Heart left ventricle (tissue), 16 donors: Measurements from ENCODE around the gene IL26. TPM values are rescaled to one million over a fixed set of nuclear protein-coding genes. Genes with fewer than 3 reads are reported as not detected.

Source experiments
- ATAC-seq, 4 donors: fragments of 200-7000 bp; cut with Tn5 transposase; one replicate each; pipeline ENCODE4 v1.9.1; 2020 to 2022; ENCODE audit warnings: moderate library complexity in 4 of 4, mild to moderate bottlenecking in 3 of 4, moderate number of reproducible peaks in 1 of 4
- DNase-seq, 5 donors: peaks; one replicate each; pipeline ENCODE4 v3.0.0-alpha.2; 2020
- H3K27ac ChIP-seq, 12 donors: fragments of 200-600 bp; sonication (generic) in 4 of 12; one replicate each; pipeline versions ENCODE4 v1.5.0 to v1.8.0; 2016 to 2022; ENCODE audit warnings: mild to moderate bottlenecking in 2 of 12
- H3K27me3 ChIP-seq, 9 donors: fragments of 200-600 bp; sonication (generic) in 2 of 9; one replicate each; pipeline versions ENCODE4 v1.5.1 to v1.8.0; 2016 to 2022; ENCODE audit warnings: mild to moderate bottlenecking in 3 of 9
- H3K36me3 ChIP-seq, 9 donors: fragments of 200-600 bp; sonication (generic) in 2 of 9; one replicate each; pipeline versions ENCODE4 v1.5.0 to v1.8.0; 2018 to 2022; ENCODE audit warnings: mild to moderate bottlenecking in 2 of 9
- H3K4me1 ChIP-seq, 12 donors: fragments of 200-600 bp; sonication (generic) in 4 of 12; one replicate each; pipeline versions ENCODE4 v1.5.0 to v1.8.0; 2016 to 2022; ENCODE audit warnings: mild to moderate bottlenecking in 3 of 12
- H3K4me3 ChIP-seq, 12 donors: fragments of 200-600 bp; sonication (generic) in 4 of 12; one replicate each; pipeline versions ENCODE4 v1.5.0 to v1.8.0; 2017 to 2022; ENCODE audit warnings: mild to moderate bottlenecking in 9 of 12, moderate library complexity in 4 of 12
- H3K9me3 ChIP-seq, 12 donors: fragments of 200-600 bp; sonication (generic) in 4 of 12; one replicate each; pipeline versions ENCODE4 v1.5.0 to v1.8.0; 2016 to 2022; ENCODE audit warnings: mild to moderate bottlenecking in 1 of 12
- POLR2A ChIP-seq, 2 donors: fragments of 450-650 bp; IDR thresholded peaks; one replicate each; pipeline ENCODE4 v1.6.1; 2017; ENCODE audit warnings: antibody characterized with exemption in 2 of 2, mild to moderate bottlenecking in 2 of 2, moderate library complexity in 2 of 2
- WGBS, 4 donors: extraction: QIAGEN DNeasy Blood & Tissue Kit in 2 of 4; methylation state at CpG; one replicate each; pipeline versions ENCODE4 v1.1.5 to v1.1.7; 2013 to 2018; 5-methylcytosine and 5-hydroxymethylcytosine counted together
- intact Hi-C, 10 donors: fragments of 100-400 bp; cut with DNase I; formaldehyde crosslinking; loops; one replicate each; pipeline versions ENCODE4 v1.11.1 to v1.14.2; 2022
- polyA plus RNA-seq, 2 donors: library from polyadenylated mRNA; stranded (reverse); fragments of 200-250 nt; gene quantifications; one replicate each; pipeline ENCODE4 v1.2.3, GENCODE V29; 2013
- total RNA-seq, 9 donors: library from RNA; depleted of rRNA in 2 of 9; stranded (reverse); fragments of >200 nt in 2 of 9; fragmentation: NEBNext Ultra II Directional in 3 of 9; extraction: Animal tissue kit (Norgen Biotek cat#: 25700) in 3 of 9; gene quantifications; one replicate each; pipeline versions ENCODE4 v1.1.0 to v1.2.4, GENCODE V29; 2016 to 2023
- TF ChIP-seq, protein P1 (sequence below), 12 donors: fragments of 200-600 bp; sonication (generic) in 4 of 12; IDR thresholded peaks; one replicate each; pipeline versions ENCODE4 v1.5.0 to v1.8.0; 2018 to 2022; ENCODE audit warnings: antibody characterized with exemption in 12 of 12, mild to moderate bottlenecking in 5 of 12
- donor health status: ischemic (EF 13 %, LVEDD 7.1; RV severe dilation, severe dysfunction).
- donor health status: healthy with polysubstance abuse.
- donor health status: DM: no; HTN: yes; CAD: no.
- donor health status: DM: no; HTN: no; CAD: no.
- donor health status: ischemic (EF 25% LVEDD 6.9; RV normal size, moderate dysfunction).
- donor health status: ischemic (EF 25% LVEDD 5.7; RV mildly dilated, moderate dysfunction).
- donor health status: healthy.
- donor health status: DM: yes; HTN: yes; CAD: no.
- donor health status: ischemic (EF 35%, LVEDD 5.7; RV mildly dilated, moderate dysfunction).
- donor health status: nonischemic (EF 11% LVEDD 7.7; RV severe dilation, severe dysfunction).
- donor health status: DM: yes; HTN: yes; CAD: no.
- donor health status: PGD.
- donor health status: ischemic (EF 29% LVEDD 5.4; RV normal size, mild dysfunction).
- donor health status: nonischemic (EF 23%, LVEDD 6.1; RV moderate dilation, normal function).

The IL26 gene
- total and polyA plus RNA-seq, 11 donors = not detected

- WGBS, 4 donors = 6 to 40% (median 25%) methylated on average over 1 of the region's 1 CpG
- no peak overlapping the region for H3K4me3 ChIP-seq
- TF ChIP-seq POLR2A (IDR thresholded peaks at IDR 0.05) = no peak
- TF ChIP-seq, protein P1, sequence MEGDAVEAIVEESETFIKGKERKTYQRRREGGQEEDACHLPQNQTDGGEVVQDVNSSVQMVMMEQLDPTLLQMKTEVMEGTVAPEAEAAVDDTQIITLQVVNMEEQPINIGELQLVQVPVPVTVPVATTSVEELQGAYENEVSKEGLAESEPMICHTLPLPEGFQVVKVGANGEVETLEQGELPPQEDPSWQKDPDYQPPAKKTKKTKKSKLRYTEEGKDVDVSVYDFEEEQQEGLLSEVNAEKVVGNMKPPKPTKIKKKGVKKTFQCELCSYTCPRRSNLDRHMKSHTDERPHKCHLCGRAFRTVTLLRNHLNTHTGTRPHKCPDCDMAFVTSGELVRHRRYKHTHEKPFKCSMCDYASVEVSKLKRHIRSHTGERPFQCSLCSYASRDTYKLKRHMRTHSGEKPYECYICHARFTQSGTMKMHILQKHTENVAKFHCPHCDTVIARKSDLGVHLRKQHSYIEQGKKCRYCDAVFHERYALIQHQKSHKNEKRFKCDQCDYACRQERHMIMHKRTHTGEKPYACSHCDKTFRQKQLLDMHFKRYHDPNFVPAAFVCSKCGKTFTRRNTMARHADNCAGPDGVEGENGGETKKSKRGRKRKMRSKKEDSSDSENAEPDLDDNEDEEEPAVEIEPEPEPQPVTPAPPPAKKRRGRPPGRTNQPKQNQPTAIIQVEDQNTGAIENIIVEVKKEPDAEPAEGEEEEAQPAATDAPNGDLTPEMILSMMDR (IDR thresholded peaks at IDR 0.05) = no peak
- H3K27me3 ChIP-seq = no peaks in the 10 kb centered on the region
- DNase-seq (no peak), ATAC-seq (no peak)
- H3K27ac ChIP-seq = no peak overlapping the region
- no peaks in the 10 kb centered on the region for H3K9me3 ChIP-seq
- no peaks in the 10 kb centered on the region for H3K36me3 ChIP-seq
- intact Hi-C loops = no loop called here
- H3K4me1 ChIP-seq = no peaks in the 10 kb centered on the region
Observed at GRCh38 chr12:68154779-68155178, 70.8 kb downstream of the IL26 start.

Other genes with a start within 250 kb of the IL26 start
- under 1 TPM in 6 of 9 donors, not detected in 3; 0.32 to 0.70 (median 0.65) TPM for gene IFNG-AS1, start 236.4 kb downstream of the IL26 start, total RNA-seq
- gene IFNG-AS1, start 236.4 kb downstream of the IL26 start, polyA plus RNA-seq = under 1 TPM in 1 of 2 donors, not detected in 1; 0.34 TPM
- gene IFNG, start 66.1 kb downstream of the IL26 start, total RNA-seq = 1 to 10 TPM in 1 of 9 donors, under 1 TPM in 1, not detected in 7; 0.20 to 1.3 TPM
- gene IFNG, start 66.1 kb downstream of the IL26 start, polyA plus RNA-seq = not detected
- not detected for gene IL22, start 27.8 kb upstream of the IL26 start, total RNA-seq
- gene IL22, start 27.8 kb upstream of the IL26 start, polyA plus RNA-seq = not detected
- 1 to 10 TPM; 4.0 to 8.4 (median 5.8) TPM for gene MDM1, start 106.6 kb upstream of the IL26 start, total RNA-seq
- 1 to 10 TPM; 5.0 to 7.0 TPM for gene MDM1, start 106.6 kb upstream of the IL26 start, polyA plus RNA-seq